ENCODE data around the gene PHF21B. TPM values are rescaled to one million over a fixed set of nuclear protein-coding genes. Genes with fewer than 3 reads are reported as not detected.

Gene PHF21B
- total RNA-seq, 1 donor from 2014 or later: 1.2 TPM

DNA sequence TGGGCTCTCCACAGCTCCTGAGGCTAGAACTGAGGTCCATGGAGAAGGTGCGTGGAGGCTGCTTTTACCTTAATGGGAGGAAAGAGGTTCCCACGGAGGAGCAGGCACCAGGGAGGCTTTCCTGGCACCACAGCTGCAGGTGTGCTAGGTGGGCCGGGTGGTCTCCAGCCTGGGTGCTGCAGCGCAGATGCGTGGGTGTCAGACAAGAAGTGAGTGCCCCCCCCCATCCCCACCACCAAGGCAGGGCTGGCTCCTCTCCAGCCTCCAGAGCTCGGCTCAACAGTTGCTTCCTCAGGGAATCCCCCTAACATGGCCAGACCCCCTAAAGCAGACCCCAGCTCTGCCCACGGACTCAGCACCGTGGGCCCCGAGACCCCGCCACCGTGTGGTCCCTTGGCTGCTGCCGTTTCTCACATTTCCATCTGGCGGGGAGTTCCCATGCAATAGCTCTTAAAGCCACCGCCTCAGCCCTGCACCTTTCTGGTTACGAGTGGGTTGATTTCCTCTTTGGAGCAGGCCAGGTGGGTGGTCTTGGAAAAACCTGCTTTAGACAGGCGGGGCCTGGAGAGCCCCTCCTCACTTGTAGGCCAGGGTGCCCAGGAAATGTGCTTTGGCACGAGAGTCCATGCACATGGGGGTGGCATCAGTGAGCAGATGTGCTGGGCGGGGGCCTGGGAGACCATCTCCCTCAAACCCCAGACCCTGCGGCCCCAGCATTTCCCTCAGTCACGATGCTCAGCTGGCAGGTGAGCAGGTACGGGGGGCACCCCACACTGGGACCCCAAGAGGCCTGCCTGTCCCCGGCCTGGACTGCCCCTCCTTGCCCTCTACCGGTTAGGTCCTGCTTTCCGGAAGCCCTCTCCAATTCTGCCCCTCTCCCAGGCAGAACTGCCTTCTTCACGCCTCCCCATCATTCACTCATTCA, 163.7 kb downstream of the PHF21B start:
- no peak for DNase-seq (ENCODE audit: low spot score)
- no peaks in the 10 kb centered on the region for H3K4me1 Mint-ChIP-seq (ENCODE audit: low read depth)
- H3K4me3 Mint-ChIP-seq (ENCODE audit: low read depth): no peak overlapping the region
- no peaks in the 10 kb centered on the region for H3K27me3 Mint-ChIP-seq (ENCODE audit: low read depth)
- no peak overlapping the region for H3K27ac Mint-ChIP-seq
- no peaks in the 10 kb centered on the region for H3K36me3 Mint-ChIP-seq (ENCODE audit: low read depth)
- intact Hi-C loops (cut with micrococcal nuclease): no loop called here
- H3K9me3 Mint-ChIP-seq: no peaks in the 10 kb centered on the region

DNA sequence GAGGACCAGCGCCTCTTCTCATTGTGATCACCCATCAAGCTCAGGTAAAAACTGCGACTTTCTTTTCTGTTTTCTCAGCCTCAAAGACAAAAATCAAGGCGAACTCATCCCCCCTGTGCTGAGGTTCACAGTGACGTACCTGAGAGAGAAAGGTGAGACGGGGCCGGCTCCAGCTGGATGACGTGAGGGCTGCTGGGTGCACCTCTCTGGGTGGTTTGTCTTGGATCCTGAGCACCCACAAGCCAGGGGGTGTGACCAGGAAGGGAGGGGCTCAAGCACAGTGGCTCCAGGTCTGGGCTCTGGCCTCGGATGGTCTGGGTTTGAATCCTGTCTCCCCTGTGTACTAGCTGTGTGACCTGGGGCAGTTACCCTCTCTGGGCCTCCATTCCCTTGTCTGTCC, 164.6 kb downstream of the PHF21B start:
- no peak for DNase-seq (ENCODE audit: low spot score)
- intact Hi-C loops (cut with micrococcal nuclease): no loop called here
- Mint-ChIP-seq H3K36me3 (ENCODE audit: low read depth) (no peaks in the 10 kb centered on the region), H3K4me1 (ENCODE audit: low read depth) (no peaks in the 10 kb centered on the region), H3K27ac (no peak overlapping the region), H3K4me3 (ENCODE audit: low read depth) (no peak overlapping the region), H3K9me3 (no peaks in the 10 kb centered on the region), H3K27me3 (ENCODE audit: low read depth) (no peaks in the 10 kb centered on the region)

DNA sequence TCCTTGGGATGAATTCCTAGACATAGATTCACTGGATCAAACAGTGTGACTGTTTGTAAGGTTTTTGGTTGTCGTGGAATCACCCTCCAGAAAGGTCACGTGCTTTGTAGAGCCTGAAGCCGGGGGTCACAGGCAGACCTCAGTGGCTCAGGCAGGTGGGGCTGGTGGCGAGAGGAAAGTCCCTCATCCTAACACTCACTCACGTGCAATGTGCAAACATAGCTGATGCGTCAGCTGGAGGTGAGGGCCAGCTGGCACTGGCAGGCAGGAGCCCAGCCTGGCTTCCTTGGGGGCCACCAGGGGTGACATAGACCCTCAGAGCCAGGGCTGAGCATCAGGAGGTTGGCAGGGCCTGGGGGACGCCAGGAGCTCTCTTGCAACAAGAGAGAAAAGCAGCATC, 167.4 kb downstream of the PHF21B start:
- Mint-ChIP-seq H3K27ac (no peak overlapping the region), H3K9me3 (no peaks in the 10 kb centered on the region), H3K4me1 (ENCODE audit: low read depth) (no peaks in the 10 kb centered on the region), H3K27me3 (ENCODE audit: low read depth) (no peaks in the 10 kb centered on the region), H3K36me3 (ENCODE audit: low read depth) (no peaks in the 10 kb centered on the region), H3K4me3 (ENCODE audit: low read depth) (no peak overlapping the region)
- DNase-seq (ENCODE audit: low spot score): no peak
- intact Hi-C loops (cut with micrococcal nuclease): no loop called here

DNA sequence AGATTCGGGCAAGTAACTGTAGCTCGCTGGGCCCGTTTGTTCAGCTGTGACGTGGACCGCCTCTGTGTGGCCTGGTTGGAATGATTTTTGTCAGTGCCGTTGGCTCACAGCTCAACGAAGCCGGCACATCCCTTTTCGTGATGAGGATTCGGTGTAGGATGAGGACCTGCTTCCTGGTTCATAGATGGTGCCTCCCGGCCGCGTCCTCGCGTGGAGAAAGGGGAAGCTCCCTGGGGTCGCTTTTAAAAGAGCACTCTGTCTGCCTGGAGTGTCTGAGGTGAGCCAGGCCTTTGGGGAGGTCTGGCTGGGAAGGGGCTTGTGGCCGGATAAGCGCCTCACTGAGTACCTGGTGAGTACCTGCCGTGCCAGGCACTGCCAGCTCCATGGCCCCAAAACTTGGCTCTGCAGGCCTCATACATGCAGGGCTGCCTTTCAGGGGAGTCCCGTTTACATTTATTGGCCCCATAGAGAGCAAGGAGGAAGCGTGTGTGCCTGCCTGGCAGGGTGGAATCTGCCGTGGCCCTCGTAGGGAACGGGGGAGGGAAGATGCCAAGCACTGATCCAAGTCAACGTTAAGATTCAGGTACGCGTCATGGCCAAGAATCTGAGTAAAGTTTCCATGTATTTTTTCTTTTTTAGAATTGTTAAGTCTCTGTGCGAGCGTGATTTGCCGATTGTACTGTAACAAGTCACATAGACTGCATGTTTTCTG, 169.0 kb downstream of the PHF21B start:
- Mint-ChIP-seq H3K36me3 (ENCODE audit: low read depth) (no peaks in the 10 kb centered on the region), H3K4me1 (ENCODE audit: low read depth) (no peaks in the 10 kb centered on the region), H3K27me3 (ENCODE audit: low read depth) (no peaks in the 10 kb centered on the region), H3K9me3 (peaks cover 2% of the 10 kb centered on the region), H3K27ac (no peak overlapping the region), H3K4me3 (ENCODE audit: low read depth) (no peak overlapping the region)
- intact Hi-C loops (cut with micrococcal nuclease): no loop called here
- no peak for DNase-seq (ENCODE audit: low spot score)

DNA sequence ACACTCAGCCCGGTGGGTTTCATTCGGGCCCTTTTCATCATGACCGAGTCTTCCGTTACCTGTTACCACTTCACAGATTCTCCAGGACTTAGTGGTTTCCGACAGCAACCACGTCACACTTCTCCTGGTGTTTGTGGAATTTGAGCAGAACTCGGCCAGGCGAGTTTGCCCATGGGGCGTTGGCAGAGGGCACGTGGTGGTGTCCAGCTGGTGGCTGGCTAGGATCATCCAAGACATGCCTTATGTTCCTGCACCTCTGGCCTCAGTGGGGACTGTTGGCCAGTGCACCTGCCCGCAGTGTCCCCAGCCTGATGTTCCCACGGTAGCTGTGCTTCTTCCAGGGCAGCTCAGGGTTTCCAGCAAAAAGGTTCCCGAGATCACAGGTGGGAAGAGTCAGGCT, 170.1 kb downstream of the PHF21B start:
- no peak overlapping the region for H3K27ac Mint-ChIP-seq
- no peaks in the 10 kb centered on the region for H3K36me3 Mint-ChIP-seq (ENCODE audit: low read depth)
- no peak overlapping the region for H3K4me3 Mint-ChIP-seq (ENCODE audit: low read depth)
- intact Hi-C loops (cut with micrococcal nuclease): no loop called here
- no peaks in the 10 kb centered on the region for H3K4me1 Mint-ChIP-seq (ENCODE audit: low read depth)
- DNase-seq (ENCODE audit: low spot score): no peak
- no peaks in the 10 kb centered on the region for H3K27me3 Mint-ChIP-seq (ENCODE audit: low read depth)
- peaks cover 7% of the 10 kb centered on the region for H3K9me3 Mint-ChIP-seq

DNA sequence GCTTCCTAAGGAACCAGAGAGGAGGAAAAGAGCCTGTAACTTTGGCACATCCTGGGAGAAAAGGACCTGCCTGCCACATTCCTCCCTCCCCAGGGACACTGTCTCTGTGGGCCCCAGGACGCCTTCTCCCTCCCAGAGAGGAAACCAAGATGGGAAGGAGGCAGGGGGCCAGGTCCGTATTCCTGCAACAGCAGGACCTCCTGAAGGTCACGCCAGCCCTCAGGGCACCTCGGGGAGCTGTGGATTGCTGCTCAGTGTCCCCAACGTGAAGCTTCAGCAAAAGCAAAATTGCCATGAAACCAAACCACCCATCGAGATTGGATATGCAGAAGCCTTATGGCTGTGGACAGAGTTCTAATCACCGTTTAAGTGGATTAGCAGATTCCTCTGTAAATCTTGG, 170.7 kb downstream of the PHF21B start:
- no peak for DNase-seq (ENCODE audit: low spot score)
- Mint-ChIP-seq H3K27ac (no peak overlapping the region), H3K4me1 (ENCODE audit: low read depth) (no peaks in the 10 kb centered on the region), H3K9me3 (peaks cover 13% of the 10 kb centered on the region), H3K36me3 (ENCODE audit: low read depth) (no peaks in the 10 kb centered on the region), H3K27me3 (ENCODE audit: low read depth) (peaks cover under 1% of the 10 kb centered on the region), H3K4me3 (ENCODE audit: low read depth) (no peak overlapping the region)
- intact Hi-C loops (cut with micrococcal nuclease): no loop called here

DNA sequence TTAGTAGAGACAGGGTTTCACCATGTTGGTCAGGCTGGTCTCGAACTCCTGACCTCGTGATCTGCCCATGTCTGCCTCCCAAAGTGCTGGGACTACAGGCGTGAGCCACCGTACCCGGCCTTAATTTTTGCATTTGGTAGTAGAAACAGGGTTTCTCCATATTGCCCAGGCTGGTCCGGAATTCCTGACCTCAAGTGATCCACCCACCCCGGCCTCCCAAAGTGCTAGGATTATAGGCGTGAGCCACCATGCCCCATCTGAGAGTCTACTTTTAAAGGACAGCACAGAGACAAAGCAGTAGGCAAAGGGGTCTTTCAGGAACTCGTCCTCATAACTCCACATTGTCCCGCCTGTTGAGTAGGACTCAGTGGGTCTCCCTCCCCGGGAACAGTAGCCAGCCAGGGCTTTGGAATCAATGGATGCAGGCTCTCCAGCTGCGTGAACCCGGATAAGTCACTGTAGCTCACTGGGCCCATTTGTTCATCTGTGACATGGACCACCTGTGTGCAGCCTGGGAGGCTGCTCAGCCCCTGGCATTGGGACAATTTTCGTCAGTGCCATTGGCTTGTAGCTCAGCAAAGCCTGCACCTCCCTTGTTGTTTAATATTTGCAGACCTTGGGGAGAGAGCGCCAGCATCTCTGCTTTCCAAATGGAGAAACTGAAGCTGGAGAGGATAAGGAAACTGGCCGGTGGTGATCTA, 171.3 kb downstream of the PHF21B start:
- Mint-ChIP-seq H3K36me3 (ENCODE audit: low read depth) (no peaks in the 10 kb centered on the region), H3K9me3 (peaks cover 15% of the 10 kb centered on the region), H3K4me3 (ENCODE audit: low read depth) (no peak overlapping the region), H3K4me1 (ENCODE audit: low read depth) (no peaks in the 10 kb centered on the region), H3K27me3 (ENCODE audit: low read depth) (peaks cover 4% of the 10 kb centered on the region), H3K27ac (no peak overlapping the region)
- intact Hi-C loops (cut with micrococcal nuclease): no loop called here
- no peak for DNase-seq (ENCODE audit: low spot score)

DNA sequence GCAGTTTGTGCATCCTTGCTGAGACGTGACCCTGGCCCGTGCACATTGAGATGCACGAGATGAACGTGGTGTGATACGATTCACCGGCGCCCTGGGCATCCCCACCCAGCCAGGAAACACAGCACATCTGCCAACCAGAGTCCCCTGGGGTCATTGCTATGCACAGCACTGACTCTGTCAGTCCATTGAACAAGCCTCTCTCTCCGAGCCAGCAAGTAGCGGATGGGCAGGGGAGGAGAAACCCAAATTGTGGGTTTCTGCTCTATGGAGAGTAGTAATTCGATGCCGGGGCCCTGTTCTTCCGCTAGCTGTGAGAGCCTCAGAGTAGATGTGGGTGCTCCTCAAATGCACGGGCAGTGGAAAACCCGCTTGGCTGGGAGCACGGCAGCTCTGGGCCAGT, 172.3 kb downstream of the PHF21B start:
- H3K27ac Mint-ChIP-seq: no peak overlapping the region
- intact Hi-C loops (cut with micrococcal nuclease): no loop called here
- no peak for DNase-seq (ENCODE audit: low spot score)
- H3K27me3 Mint-ChIP-seq (ENCODE audit: low read depth): peaks cover 4% of the 10 kb centered on the region
- no peaks in the 10 kb centered on the region for H3K4me1 Mint-ChIP-seq (ENCODE audit: low read depth)
- no peaks in the 10 kb centered on the region for H3K36me3 Mint-ChIP-seq (ENCODE audit: low read depth)
- no peak overlapping the region for H3K4me3 Mint-ChIP-seq (ENCODE audit: low read depth)
- H3K9me3 Mint-ChIP-seq: peaks cover 15% of the 10 kb centered on the region

DNA sequence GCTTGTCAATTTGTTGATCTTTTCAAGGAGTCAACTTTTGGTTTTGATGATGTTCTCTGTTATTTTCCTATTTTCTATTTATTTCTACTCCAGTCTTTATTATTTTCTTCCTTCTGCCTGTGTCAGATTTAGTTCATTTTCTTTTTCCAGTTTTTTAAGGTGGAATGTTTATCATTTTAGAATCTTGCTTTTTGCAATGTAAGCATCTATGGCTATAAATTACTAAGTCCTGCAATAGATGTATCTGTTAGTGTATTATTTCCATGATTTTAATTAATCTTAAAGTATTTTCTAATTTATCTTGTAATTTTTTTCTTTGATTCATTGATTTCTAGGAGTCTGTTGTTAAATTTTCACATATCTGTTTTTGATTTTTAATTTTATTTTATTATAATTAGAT, 175.7 kb downstream of the PHF21B start:
- no peak for DNase-seq (ENCODE audit: low spot score)
- Mint-ChIP-seq H3K36me3 (ENCODE audit: low read depth) (no peaks in the 10 kb centered on the region), H3K4me1 (ENCODE audit: low read depth) (no peaks in the 10 kb centered on the region), H3K27ac (no peak overlapping the region), H3K9me3 (peaks cover 15% of the 10 kb centered on the region), H3K4me3 (ENCODE audit: low read depth) (no peak overlapping the region), H3K27me3 (ENCODE audit: low read depth) (peaks cover 4% of the 10 kb centered on the region)
- intact Hi-C loops (cut with micrococcal nuclease): no loop called here

DNA sequence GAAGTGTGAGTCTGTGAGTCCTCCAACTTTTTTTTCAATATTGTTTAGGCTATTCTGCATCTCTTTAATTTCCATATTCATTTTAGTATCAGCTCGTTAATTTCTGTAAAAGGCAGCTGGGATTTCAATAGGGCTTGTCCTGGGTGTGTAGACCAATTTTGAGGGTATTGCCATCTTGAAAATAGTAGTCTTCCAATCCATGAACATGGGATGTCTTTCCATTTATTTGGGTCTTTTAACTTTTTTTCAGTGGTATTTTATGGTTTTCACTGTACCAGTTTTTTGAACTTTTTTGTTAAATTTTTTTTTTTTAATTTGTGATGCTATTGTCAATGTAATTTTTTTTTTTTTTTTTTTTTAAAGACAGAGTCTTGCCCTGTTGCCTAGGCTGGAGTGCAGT, 177.9 kb downstream of the PHF21B start:
- intact Hi-C loops (cut with micrococcal nuclease): no loop called here
- Mint-ChIP-seq H3K4me1 (ENCODE audit: low read depth) (no peaks in the 10 kb centered on the region), H3K27ac (no peak overlapping the region), H3K9me3 (peaks cover 15% of the 10 kb centered on the region), H3K4me3 (ENCODE audit: low read depth) (no peak overlapping the region), H3K27me3 (ENCODE audit: low read depth) (peaks cover 4% of the 10 kb centered on the region), H3K36me3 (ENCODE audit: low read depth) (no peaks in the 10 kb centered on the region)
- DNase-seq (ENCODE audit: low spot score): no peak

Other genes starting within 250 kb of the PHF21B start
- gene NUP50, start 153.9 kb upstream of the PHF21B start, total RNA-seq: 150 and 165 TPM in 2 replicates
- 39.5 and 45.2 TPM in 2 replicates for gene KIAA0930, start 230.9 kb upstream of the PHF21B start, total RNA-seq

All from activated T-helper 2 cell treated with anti-CD3 and anti-CD28 coated beads, Interferon-gamma antibody, Interleukin-2, Interleukin-4, amounts not matched to agents 10 μg/mL and 5 μg/mL and 100 μg/mL, durations not matched to agents 14 hours and 24 hours and 36 hours (primary cell).